ENCODE measurements around the gene ZNF74.
"Not testable (repeated sequence)": the region's sequence is repeated elsewhere in the genome, so short reads cannot be mapped to it uniquely, and the experiment has no call there.

The ZNF74 gene

DNA sequence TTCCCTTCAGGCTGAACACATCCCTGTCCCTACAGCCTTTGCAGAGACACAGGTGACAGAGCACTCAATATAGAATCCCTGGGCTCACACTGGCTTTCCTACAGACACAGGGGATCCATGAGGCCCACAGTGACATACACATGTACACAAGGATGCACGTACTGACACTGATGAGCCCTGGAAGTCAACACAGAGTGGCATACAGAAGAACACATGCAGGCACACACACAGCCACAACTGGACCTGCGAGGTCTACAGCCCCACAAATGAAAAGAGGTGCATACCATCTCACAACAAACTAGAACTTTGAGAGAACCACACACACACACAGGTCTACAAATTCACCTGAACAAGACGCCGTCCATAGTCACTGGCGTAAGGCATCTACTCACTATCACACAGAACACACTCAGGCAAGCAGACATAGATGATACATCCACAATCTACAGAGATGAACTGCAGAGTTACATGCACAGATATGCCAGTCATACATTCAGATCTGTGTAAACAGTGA is 3.5 kb upstream of the ZNF74 start:
- Histone ChIP-seq H3K4me3 (no peak overlapping the region), H3K4me1 (peaks cover 16 to 29% (median 21%) of the 10 kb centered on the region in 10 experiments), H4K20me1 (peaks cover 0 to 9% (median 0%) of the 10 kb centered on the region in 11 experiments; a peak in 2 of 22 replicates), H3K9me3 (replicated peaks in 1 of 11) (peaks cover 5 to 7% (median 6%) of the 10 kb centered on the region in 11 experiments; a peak in 17 of 22 replicates), H3K4me2 (no peak overlapping the region), H3K36me3 (no peaks in the 10 kb centered on the region), H3K9ac (no peak overlapping the region), H3K27me3 (no peaks in the 10 kb centered on the region), H3K27ac (no peak overlapping the region)
- no peak for TF ChIP-seq Cebpa-rat (IDR thresholded peaks at IDR 0.05)

DNA sequence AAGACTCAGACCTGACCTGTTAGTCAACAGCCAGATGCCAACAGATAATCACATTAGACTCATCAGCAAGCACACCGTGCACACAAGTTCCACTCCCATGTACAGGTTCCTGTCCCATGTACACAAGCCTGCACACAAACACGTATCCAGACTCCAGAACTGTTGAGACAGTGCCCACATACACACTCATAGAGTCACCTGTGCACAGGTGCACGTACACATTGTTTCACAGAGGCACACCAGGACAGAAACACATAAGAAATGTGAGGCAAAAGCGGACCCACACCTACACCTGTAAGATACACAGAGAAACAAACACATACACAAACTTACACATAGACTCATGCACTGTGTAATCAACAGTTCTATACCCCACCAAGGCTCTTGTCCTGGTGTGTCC is 2.7 kb upstream of the ZNF74 start:
- Histone ChIP-seq H3K4me2 (no peak overlapping the region), H3K27me3 (no peaks in the 10 kb centered on the region), H3K9ac (no peak overlapping the region), H3K36me3 (no peaks in the 10 kb centered on the region), H3K4me1 (peaks cover 24 to 33% (median 28%) of the 10 kb centered on the region in 10 experiments), H4K20me1 (peaks cover 0 to 16% (median 0%) of the 10 kb centered on the region in 11 experiments; a peak in 8 of 22 replicates), H3K4me3 (no peak overlapping the region), H3K27ac (no peak overlapping the region), H3K9me3 (replicated peaks in 1 of 11) (peaks cover 5 to 7% (median 6%) of the 10 kb centered on the region in 11 experiments; a peak in 17 of 22 replicates)
- no peak for TF ChIP-seq Cebpa-rat (IDR thresholded peaks at IDR 0.05)

DNA sequence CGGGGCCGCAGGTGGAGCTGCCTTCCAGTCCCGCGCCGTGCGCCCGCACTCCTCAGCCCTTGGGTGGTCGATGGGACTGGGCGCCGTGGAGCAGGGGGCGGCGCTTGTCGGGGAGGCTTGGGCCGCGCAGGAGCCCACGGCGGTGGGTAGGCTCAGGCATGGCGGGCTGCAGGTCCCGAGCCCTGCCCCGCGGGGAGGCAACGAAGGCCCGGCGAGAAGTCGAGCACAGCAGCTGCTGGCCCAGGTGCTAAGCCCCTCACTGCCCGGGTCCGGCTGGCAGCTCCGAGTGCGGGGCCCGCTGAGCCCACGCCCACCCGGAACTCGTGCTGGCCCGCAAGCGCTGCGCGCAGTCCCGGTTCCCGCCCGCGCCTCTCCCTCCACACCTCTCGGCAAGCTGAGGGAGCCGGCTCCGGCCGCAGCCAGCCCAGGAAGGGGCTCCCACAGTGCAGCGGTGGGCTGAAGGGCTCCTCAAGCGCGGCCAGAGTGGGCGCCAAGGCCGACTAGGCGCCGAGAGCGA is 1.5 kb upstream of the ZNF74 start:
- Histone ChIP-seq H3K4me2 (peak overlapping the region in 3 of 11 experiments; percentile 88 to 91 (median 90); a peak in 3 of 22 replicates), H4K20me1 (peaks cover 0 to 28% (median 8%) of the 10 kb centered on the region in 11 experiments; a peak in 8 of 22 replicates), H3K4me1 (peaks cover 32 to 43% (median 40%) of the 10 kb centered on the region in 10 experiments)
- H3K36me3 ChIP-seq; H3K9ac ChIP-seq; H3K27me3 ChIP-seq; H3K9me3 ChIP-seq (replicated peaks in 1 of 11); H3K4me3 ChIP-seq; H3K27ac ChIP-seq: not testable (repeated sequence)

DNA sequence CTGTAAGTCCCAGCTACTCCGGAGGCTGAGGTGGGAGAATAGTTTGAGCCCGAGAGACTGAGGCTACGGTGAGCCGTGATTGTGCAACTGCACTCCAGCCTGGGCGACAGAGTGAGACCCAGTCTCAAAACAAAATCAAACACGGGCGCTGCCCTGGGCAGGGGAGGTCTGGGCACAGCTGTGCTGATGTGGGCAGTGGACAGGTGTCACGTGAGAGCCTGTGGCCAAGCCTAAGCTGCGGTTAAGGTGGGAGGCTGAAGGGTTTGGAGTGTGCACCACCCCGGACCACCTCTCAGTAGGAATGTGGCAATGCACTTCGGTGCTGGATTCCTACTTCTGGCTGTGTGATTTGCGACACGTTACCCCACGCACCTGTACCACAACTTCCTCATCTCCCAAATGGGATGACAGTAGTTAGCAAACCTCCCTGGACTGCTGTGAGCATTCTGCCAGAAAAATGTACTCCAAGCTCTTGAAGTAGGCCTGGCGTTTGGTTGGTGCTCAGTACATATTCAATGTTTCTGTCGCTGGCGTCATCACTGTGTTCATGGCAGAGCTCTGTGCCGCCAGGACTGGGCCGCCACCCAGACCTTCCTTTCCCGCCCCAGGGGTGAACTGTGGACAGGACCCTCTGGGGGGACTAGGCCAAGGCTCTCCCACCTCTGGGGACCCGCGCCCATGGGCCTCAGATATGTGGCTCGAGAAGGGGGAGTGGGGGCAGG is 807 bp upstream of the ZNF74 start:
- Histone ChIP-seq H3K27ac (peak overlapping the region; percentile 62 to 92 (median 81)), H3K9ac (peak overlapping the region; percentile 81 to 93 (median 87); a peak in 21 of 22 replicates), H3K4me2 (peak overlapping the region; percentile 88 to 98 (median 91)), H3K4me1 (peaks cover 32 to 48% (median 40%) of the 10 kb centered on the region in 10 experiments), H3K4me3 (peak overlapping the region; percentile 73 to 90 (median 80)), H4K20me1 (peaks cover 0 to 32% (median 14%) of the 10 kb centered on the region in 11 experiments; a peak in 8 of 22 replicates), H3K36me3 (peaks cover 0 to 5% (median 0%) of the 10 kb centered on the region in 11 experiments; a peak in 2 of 22 replicates), H3K27me3 (no peaks in the 10 kb centered on the region), H3K9me3 (replicated peaks in 1 of 11) (peaks cover 5 to 7% (median 6%) of the 10 kb centered on the region in 11 experiments; a peak in 17 of 22 replicates)
- TF ChIP-seq Cebpa-rat (IDR thresholded peaks at IDR 0.05), result 0 out of 22 replicates have a peak, but pooled peaks of 1 of the 11 experiments have one; percentile 8

GRCh38 chr22:20395181-20395906 is 1.4 kb downstream of the ZNF74 start:
- Histone ChIP-seq H4K20me1 (peaks cover 0 to 47% (median 26%) of the 10 kb centered on the region in 11 experiments; a peak in 11 of 22 replicates), H3K27me3 (no peaks in the 10 kb centered on the region), H3K4me3 (peak overlapping the region; percentile 73 to 90 (median 80); a peak in 19 of 20 replicates), H3K9ac (peak overlapping the region; percentile 81 to 93 (median 87); a peak in 18 of 22 replicates), H3K36me3 (peaks cover 0 to 14% (median 3%) of the 10 kb centered on the region in 11 experiments; a peak in 10 of 22 replicates), H3K9me3 (replicated peaks in 1 of 11) (no peaks in the 10 kb centered on the region), H3K27ac (no peak overlapping the region), H3K4me2 (peak overlapping the region; percentile 88 to 98 (median 91)), H3K4me1 (peaks cover 32 to 53% (median 43%) of the 10 kb centered on the region in 10 experiments)
- no peak for TF ChIP-seq Cebpa-rat (IDR thresholded peaks at IDR 0.05)

GRCh38 chr22:20395907-20396287 is 1.9 kb downstream of the ZNF74 start:
- peaks cover 0 to 20% (median 9%) of the 10 kb centered on the region in 11 experiments; a peak in 13 of 22 replicates for H3K36me3 ChIP-seq
- no peaks in the 10 kb centered on the region for H3K27me3 ChIP-seq
- peak overlapping the region in 8 of 10 experiments; percentile 73 to 90 (median 81); a peak in 11 of 20 replicates for H3K4me3 ChIP-seq
- H4K20me1 ChIP-seq, result peaks cover 0 to 53% (median 31%) of the 10 kb centered on the region in 11 experiments; a peak in 13 of 22 replicates
- H3K9ac ChIP-seq, result peak overlapping the region in 10 of 11 experiments; percentile 1 to 93 (median 86); a peak in 7 of 22 replicates
- H3K27ac ChIP-seq, result peak overlapping the region in 1 of 11 experiments; percentile 13; a peak in 1 of 22 replicates
- H3K9me3 ChIP-seq (replicated peaks in 1 of 11), result no peaks in the 10 kb centered on the region
- peak overlapping the region; percentile 88 to 98 (median 91) for H3K4me2 ChIP-seq
- TF ChIP-seq Cebpa-rat (IDR thresholded peaks at IDR 0.05), result no peak
- H3K4me1 ChIP-seq, result peaks cover 32 to 58% (median 48%) of the 10 kb centered on the region in 10 experiments

GRCh38 chr22:20396639-20397038 is 2.7 kb downstream of the ZNF74 start:
- peaks cover 0 to 60% (median 32%) of the 10 kb centered on the region in 11 experiments; a peak in 13 of 22 replicates for H4K20me1 ChIP-seq
- peaks cover 0 to 27% (median 15%) of the 10 kb centered on the region in 11 experiments; a peak in 15 of 22 replicates for H3K36me3 ChIP-seq
- peaks cover 32 to 64% (median 53%) of the 10 kb centered on the region in 10 experiments for H3K4me1 ChIP-seq
- H3K9me3 ChIP-seq (replicated peaks in 1 of 11), result no peaks in the 10 kb centered on the region
- H3K4me2 ChIP-seq, result peak overlapping the region; percentile 88 to 98 (median 91); a peak in 21 of 22 replicates
- no peak for TF ChIP-seq Cebpa-rat (IDR thresholded peaks at IDR 0.05)
- peak overlapping the region in 3 of 11 experiments; percentile 5 to 22 (median 9); a peak in 1 of 22 replicates for H3K9ac ChIP-seq
- peak overlapping the region in 2 of 11 experiments; percentile 4 to 32; a peak in 2 of 22 replicates for H3K27ac ChIP-seq
- peak overlapping the region in 4 of 10 experiments; percentile 26 to 87 (median 82); a peak in 4 of 20 replicates for H3K4me3 ChIP-seq
- no peaks in the 10 kb centered on the region for H3K27me3 ChIP-seq

GRCh38 chr22:20397498-20397897 is 3.5 kb downstream of the ZNF74 start:
- Histone ChIP-seq H4K20me1 (peaks cover 0 to 63% (median 32%) of the 10 kb centered on the region in 11 experiments; a peak in 13 of 22 replicates), H3K9ac (no peak overlapping the region), H3K9me3 (replicated peaks in 1 of 11) (no peaks in the 10 kb centered on the region), H3K27ac (peak overlapping the region in 1 of 11 experiments; percentile 32; a peak in 1 of 22 replicates), H3K27me3 (no peaks in the 10 kb centered on the region), H3K4me3 (no peak overlapping the region), H3K4me1 (peaks cover 32 to 64% (median 53%) of the 10 kb centered on the region in 10 experiments), H3K4me2 (peak overlapping the region in 8 of 11 experiments; percentile 88 to 98 (median 92); a peak in 14 of 22 replicates), H3K36me3 (peaks cover 0 to 36% (median 23%) of the 10 kb centered on the region in 11 experiments; a peak in 19 of 22 replicates)
- TF ChIP-seq Cebpa-rat (IDR thresholded peaks at IDR 0.05), result no peak

Measured in BLaER1 treated with 17β-estradiol and CSF1 and Interleukin-3, amounts not matched to agents 10 nM and 100 nM (cell line).